A549 treated with DMSO at 1 μM for 4 hours (cell line): Measurements from ENCODE around the gene MORN4. TPM values are rescaled to one million over a fixed set of nuclear protein-coding genes. Genes with fewer than 3 reads are reported as not detected.

Source experiments
- total RNA-seq: library from RNA; stranded (reverse); fragments of 200-300 nt; extraction: Qiagen RNA extraction; gene quantifications from 5 replicates; pipeline ENCODE4 v1.2.3, GENCODE V29; 2022; ENCODE audit warnings: low read depth

Gene MORN4
- total RNA-seq: 6.8 to 8.5 TPM (median 7.3 TPM) in 5 replicates

DNA sequence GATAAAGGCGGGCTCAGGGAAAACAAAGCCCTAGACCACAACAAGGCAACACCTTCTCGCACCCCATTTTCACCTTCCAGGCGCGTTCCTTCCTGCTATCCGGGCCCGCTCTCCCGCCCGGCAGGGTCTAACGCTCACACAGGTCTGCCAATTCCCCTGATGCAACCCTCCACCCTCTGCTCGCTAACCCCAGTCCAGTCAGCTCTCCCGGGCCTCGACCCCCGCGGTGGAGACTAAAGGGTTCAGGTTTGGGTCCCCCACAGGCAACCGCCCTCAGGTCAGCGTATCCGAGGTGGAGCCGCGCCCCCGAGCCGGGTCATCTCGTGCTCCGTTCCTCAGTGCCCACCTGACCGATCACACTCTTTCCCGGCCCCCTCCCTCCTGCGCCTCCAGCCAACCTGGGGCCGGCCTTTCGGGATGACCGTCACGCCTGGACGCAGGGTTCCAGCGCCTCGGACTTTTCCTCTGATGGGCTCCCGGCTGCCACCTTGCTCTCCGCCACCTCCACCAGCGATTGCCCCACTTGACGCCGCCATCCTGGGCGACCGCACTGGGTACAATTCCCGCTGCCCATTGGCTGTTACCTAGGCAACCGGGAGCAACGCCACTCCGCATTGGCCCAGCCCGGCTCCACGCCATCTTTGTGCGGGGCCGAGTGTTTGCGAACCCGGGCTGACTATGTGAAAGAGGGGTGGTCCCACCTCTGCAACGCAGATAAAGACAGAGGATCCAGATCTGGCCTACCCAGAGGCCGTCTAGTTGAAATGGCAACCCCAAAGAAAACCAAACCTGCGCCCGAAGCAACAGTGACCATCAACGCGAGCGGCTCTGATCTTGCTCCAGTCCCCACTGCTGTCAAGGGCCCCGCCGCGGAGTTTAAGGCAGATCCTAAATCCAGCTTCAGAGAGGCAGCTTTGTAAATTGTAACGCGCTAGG lies at the start of gene MORN4:
Gene MORN4 (minus strand): TSS at position 552 of the 936 bp plus-strand sequence. CDS start 13,847 bp downstream, outside the sequence.

GRCh38 chr10:97640174-97640867 lies 7.0 kb upstream of the MORN4 start, which contains the start of gene PI4K2A:
PI4K2A (plus strand) TSS chr10:97640671; CDS start chr10:97640743, 72 bp downstream.

GRCh38 chr10:97589479-97589878 lies 43.8 kb downstream of the MORN4 start, which contains the start of gene C10orf62:
C10orf62 (plus strand) TSS chr10:97589721; CDS start chr10:97589898, 177 bp downstream.

DNA sequence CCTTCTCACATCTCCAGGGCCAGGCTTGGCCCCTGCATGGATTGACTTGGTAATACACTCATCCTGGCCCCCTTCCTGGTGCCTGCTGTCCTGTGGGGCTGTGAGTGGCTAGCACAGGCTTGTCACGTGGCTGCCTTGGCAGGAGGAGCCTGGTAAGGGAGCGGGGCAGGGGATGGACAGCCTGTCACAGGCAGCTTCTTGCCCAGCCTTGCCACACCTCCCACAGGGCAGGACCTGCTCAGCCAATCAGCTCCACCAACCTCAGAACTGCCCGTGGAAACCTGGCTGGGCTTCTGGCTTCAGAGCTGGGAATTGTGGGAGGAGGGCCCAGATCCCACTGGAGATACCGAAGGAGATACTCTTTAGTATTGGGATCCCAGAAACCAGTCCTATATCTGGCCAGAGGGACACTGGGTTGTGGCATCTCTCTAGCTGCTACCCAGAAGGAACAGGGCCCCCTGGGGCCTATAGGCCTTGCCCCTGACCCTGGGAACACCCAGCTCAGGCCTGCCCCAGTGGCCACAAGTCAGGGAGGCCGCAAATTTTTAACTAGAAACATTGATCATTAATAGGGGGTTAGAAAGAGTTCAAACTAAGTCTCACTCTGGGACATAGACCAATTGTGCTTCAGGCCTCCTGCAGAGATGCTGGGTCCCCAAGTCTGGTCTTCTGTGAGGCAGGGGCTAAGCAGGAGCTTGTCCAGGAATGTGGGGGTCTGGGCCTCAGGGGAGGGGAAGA lies 49.1 kb downstream of the MORN4 start, which contains the start of gene HOGA1:
Gene HOGA1 (plus strand): TSS at position 330 of the 738 bp plus-strand sequence. CDS start 315 bp downstream, at position 645.

GRCh38 chr10:97572214-97572989 lies 60.9 kb downstream of the MORN4 start, which contains the start of gene ANKRD2:
ANKRD2 (plus strand) TSS chr10:97572779; CDS start chr10:97572789, 10 bp downstream.

Other genes starting within 250 kb of the MORN4 start
- 58.5 to 74.6 TPM (median 60.5 TPM) in 5 replicates for gene RRP12, start 232.2 kb downstream of the MORN4 start, total RNA-seq
- 583 to 640 TPM (median 631 TPM) in 5 replicates for gene PGAM1, start 207.3 kb downstream of the MORN4 start, total RNA-seq
- 53.5 to 58.6 TPM (median 54.4 TPM) in 5 replicates for gene EXOSC1, start 187.5 kb downstream of the MORN4 start, total RNA-seq
- gene ZDHHC16, start 187.3 kb downstream of the MORN4 start, total RNA-seq: 44.6 to 56.7 TPM (median 50.7 TPM) in 5 replicates
- 34.2 to 51.5 TPM (median 48.9 TPM) in 5 replicates for gene MMS19, start 135.1 kb downstream of the MORN4 start, total RNA-seq
- 15.7 to 20.4 TPM (median 17.4 TPM) in 5 replicates for gene UBTD1, start 134.6 kb downstream of the MORN4 start, total RNA-seq
- 2.9 to 5.1 TPM (median 4.3 TPM) in 5 replicates for gene ANKRD2, start 60.7 kb downstream of the MORN4 start, total RNA-seq
- 0.57 to 1.2 TPM (median 0.96 TPM) in 5 replicates for gene HOGA1, start 49.1 kb downstream of the MORN4 start, total RNA-seq
- not detected in 5 replicates for gene C10orf62, start 43.8 kb downstream of the MORN4 start, total RNA-seq
- 27.9 to 32.8 TPM (median 31.9 TPM) in 5 replicates for gene PI4K2A, start 7.2 kb upstream of the MORN4 start, total RNA-seq
- gene AVPI1, start 53.7 kb upstream of the MORN4 start, total RNA-seq: 73.6 to 110 TPM (median 82.0 TPM) in 5 replicates
- 36.8 to 41.1 TPM (median 39.3 TPM) in 5 replicates for gene MARVELD1, start 80.2 kb upstream of the MORN4 start, total RNA-seq
- 23.0 to 27.7 TPM (median 25.1 TPM) in 5 replicates for gene ZFYVE27, start 103.6 kb upstream of the MORN4 start, total RNA-seq
- 1.8 to 2.6 TPM (median 2.4 TPM) in 5 replicates for gene SFRP5, start 138.5 kb upstream of the MORN4 start, total RNA-seq
- 4.2 to 5.5 TPM (median 5.1 TPM) in 5 replicates for gene GOLGA7B, start 216.3 kb upstream of the MORN4 start, total RNA-seq